Adrenal gland (tissue), 5 donors: ENCODE data around the gene RETSAT.

Experiments
- POLR2A ChIP-seq, 2 donors: fragments of 450-650 bp; IDR thresholded peaks; one replicate each; pipeline ENCODE4 v1.6.1; 2017; ENCODE audit warnings: antibody characterized with exemption in 2 of 2, mild to moderate bottlenecking in 2 of 2, moderate library complexity in 1 of 2
- TF ChIP-seq, protein P1 (sequence below), 6 experiments: fragments of 450-650 bp in 4 of 6; fragments of 200-600 bp in 2 of 6; sonication (generic) in 1 of 6; IDR thresholded peaks; 1 replicate in 5 of 6; 2 replicates in 1 of 6; pipeline versions ENCODE4 v1.5.1 to v1.8.0; 2016 to 2021; ENCODE audit warnings: antibody characterized with exemption in 6 of 6, mild to moderate bottlenecking in 2 of 6, moderate library complexity in 1 of 6
- donor health status: DM: no; HTN: no; CAD: no.

DNA sequence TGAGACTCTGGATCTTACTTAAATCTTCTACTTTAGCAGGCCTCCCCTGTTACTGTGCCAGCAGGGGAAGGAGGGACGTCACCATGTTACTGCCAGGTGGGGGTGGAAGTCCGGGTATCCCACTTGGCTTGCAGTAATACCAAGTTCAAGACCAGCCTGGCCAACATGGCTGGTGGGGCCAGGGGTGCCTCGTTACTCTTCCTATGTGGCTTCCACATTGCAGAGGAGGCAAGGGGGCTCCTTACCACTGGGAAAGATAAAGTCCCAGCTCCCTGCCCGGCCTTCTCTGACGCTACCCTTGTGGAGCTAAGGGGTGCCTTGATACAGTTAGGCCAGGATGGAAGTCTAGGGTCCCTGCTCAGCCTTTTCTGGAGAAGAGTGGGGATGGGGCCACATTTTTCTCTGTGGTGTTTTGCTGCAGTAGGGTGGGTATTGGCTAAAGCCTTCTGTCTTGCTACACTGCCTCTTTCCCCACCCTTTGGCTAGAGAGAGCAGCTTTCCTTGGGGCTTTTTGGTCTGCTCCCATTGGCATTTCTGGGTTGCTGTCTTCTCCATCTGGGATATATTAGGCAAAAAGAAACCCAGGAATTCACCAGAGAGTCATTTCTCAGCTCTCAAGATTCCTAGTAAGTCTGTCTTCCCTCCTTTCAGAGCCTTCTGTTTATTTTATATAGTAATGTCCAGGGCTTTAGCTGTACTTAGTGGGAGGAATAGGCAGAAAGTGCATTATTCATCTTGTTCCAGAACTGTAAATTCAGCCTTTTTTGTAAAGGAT lies 22.1 kb upstream of the RETSAT start:
- TF ChIP-seq, protein P1, sequence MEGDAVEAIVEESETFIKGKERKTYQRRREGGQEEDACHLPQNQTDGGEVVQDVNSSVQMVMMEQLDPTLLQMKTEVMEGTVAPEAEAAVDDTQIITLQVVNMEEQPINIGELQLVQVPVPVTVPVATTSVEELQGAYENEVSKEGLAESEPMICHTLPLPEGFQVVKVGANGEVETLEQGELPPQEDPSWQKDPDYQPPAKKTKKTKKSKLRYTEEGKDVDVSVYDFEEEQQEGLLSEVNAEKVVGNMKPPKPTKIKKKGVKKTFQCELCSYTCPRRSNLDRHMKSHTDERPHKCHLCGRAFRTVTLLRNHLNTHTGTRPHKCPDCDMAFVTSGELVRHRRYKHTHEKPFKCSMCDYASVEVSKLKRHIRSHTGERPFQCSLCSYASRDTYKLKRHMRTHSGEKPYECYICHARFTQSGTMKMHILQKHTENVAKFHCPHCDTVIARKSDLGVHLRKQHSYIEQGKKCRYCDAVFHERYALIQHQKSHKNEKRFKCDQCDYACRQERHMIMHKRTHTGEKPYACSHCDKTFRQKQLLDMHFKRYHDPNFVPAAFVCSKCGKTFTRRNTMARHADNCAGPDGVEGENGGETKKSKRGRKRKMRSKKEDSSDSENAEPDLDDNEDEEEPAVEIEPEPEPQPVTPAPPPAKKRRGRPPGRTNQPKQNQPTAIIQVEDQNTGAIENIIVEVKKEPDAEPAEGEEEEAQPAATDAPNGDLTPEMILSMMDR (IDR thresholded peaks at IDR 0.05), result no peak
- TF ChIP-seq POLR2A (IDR thresholded peaks at IDR 0.05), result no peak
